Liver (tissue), 9 donors: ENCODE measurements around the gene FMR1. TPM values are rescaled to one million over a fixed set of nuclear protein-coding genes. Genes with fewer than 3 reads are reported as not detected.

Experiments
- DNase-seq: peaks from one replicate; pipeline ENCODE4 v3.0.0-alpha.2; 2017; ENCODE audit warnings: low spot score
- H3K27ac ChIP-seq, 2 donors: one replicate each; pipeline ENCODE4 v1.7.0; 2013; ENCODE audit warnings: inconsistent platforms in 2 of 2, low read length in 2 of 2, control low read depth in 1 of 2, low read depth in 1 of 2, mild to moderate bottlenecking in 1 of 2
- H3K27me3 ChIP-seq, 4 donors: one replicate each; pipeline versions ENCODE4 v1.6.1 to v1.7.0; 2013; ENCODE audit warnings: low read length in 3 of 4, inconsistent platforms in 1 of 4, mild to moderate bottlenecking in 1 of 4, moderate library complexity in 1 of 4; ENCODE audit not compliant: control insufficient read depth in 4 of 4, insufficient read depth in 4 of 4
- H3K36me3 ChIP-seq, 4 donors: one replicate each; pipeline versions ENCODE4 v1.6.1 to v1.7.0; 2013; ENCODE audit warnings: low read length in 3 of 4, mild to moderate bottlenecking in 3 of 4, low read depth in 1 of 4, moderate library complexity in 1 of 4; ENCODE audit not compliant: control insufficient read depth in 4 of 4, insufficient read depth in 3 of 4
- H3K4me1 ChIP-seq, 4 donors: one replicate each; pipeline versions ENCODE4 v1.6.1 to v1.7.0; 2013; ENCODE audit warnings: low read length in 3 of 4, mild to moderate bottlenecking in 3 of 4, moderate library complexity in 1 of 4; ENCODE audit not compliant: control insufficient read depth in 4 of 4, insufficient read depth in 4 of 4
- H3K4me3 ChIP-seq, 3 donors: one replicate each; pipeline versions ENCODE4 v1.6.1 to v1.7.0; 2013; ENCODE audit warnings: low read length in 3 of 3, control low read depth in 1 of 3, low read depth in 1 of 3, mild to moderate bottlenecking in 1 of 3
- H3K9ac ChIP-seq, 2 donors: one replicate each; pipeline ENCODE4 v1.7.0; 2013; ENCODE audit warnings: low read length in 2 of 2, mild to moderate bottlenecking in 2 of 2, moderate library complexity in 2 of 2, control low read depth in 1 of 2, low read depth in 1 of 2
- H3K9me3 ChIP-seq, 4 donors: one replicate each; pipeline versions ENCODE4 v1.6.1 to v1.7.0; 2013; ENCODE audit warnings: low read length in 3 of 4; ENCODE audit not compliant: control insufficient read depth in 4 of 4
- EGR1 ChIP-seq, 2 donors: IDR thresholded peaks; 2 replicates each; pipeline ENCODE4 v1.6.1; 2016 to 2018; ENCODE audit warnings: antibody characterized with exemption in 2 of 2, low read depth in 2 of 2
- GABPA ChIP-seq, 2 donors: IDR thresholded peaks in 1 of 2; conservative IDR thresholded peaks in 1 of 2; 2 replicates each; pipeline ENCODE4 v1.6.1; 2016; ENCODE audit warnings: antibody characterized with exemption in 2 of 2, mild to moderate bottlenecking in 1 of 2, moderate library complexity in 1 of 2
- HNF4A ChIP-seq, 2 donors: conservative IDR thresholded peaks; 2 replicates each; pipeline ENCODE4 v1.6.1; 2016; ENCODE audit warnings: antibody characterized with exemption in 2 of 2, mild to moderate bottlenecking in 2 of 2
- JUND ChIP-seq, 2 donors: IDR thresholded peaks; 2 replicates each; pipeline ENCODE4 v1.6.1; 2016; ENCODE audit warnings: antibody characterized with exemption in 2 of 2
- NR2F2 ChIP-seq: IDR thresholded peaks from 2 replicates; pipeline ENCODE4 v1.6.1; 2016; ENCODE audit warnings: antibody characterized with exemption
- RAD21 ChIP-seq, 2 donors: IDR thresholded peaks; 2 replicates each; pipeline ENCODE4 v1.6.1; 2016; ENCODE audit warnings: antibody characterized with exemption in 2 of 2, mild to moderate bottlenecking in 2 of 2
- RXRA ChIP-seq, 2 donors: IDR thresholded peaks; 2 replicates each; pipeline ENCODE4 v1.6.1; 2017 to 2018; ENCODE audit warnings: antibody characterized with exemption in 2 of 2, mild to moderate bottlenecking in 1 of 2
- TAF1 ChIP-seq: conservative IDR thresholded peaks from 2 replicates; pipeline ENCODE4 v1.6.1; 2016; ENCODE audit warnings: antibody characterized with exemption, mild to moderate bottlenecking
- YY1 ChIP-seq: IDR thresholded peaks from 2 replicates; pipeline ENCODE4 v1.6.1; 2016; ENCODE audit warnings: antibody characterized with exemption, mild to moderate bottlenecking
- WGBS: extraction: QIAGEN DNeasy Blood & Tissue Kit; methylation state at CpG from one replicate; pipeline ENCODE4 v1.1.7; 2013; 5-methylcytosine and 5-hydroxymethylcytosine counted together
- polyA plus RNA-seq, 2 donors: library from polyadenylated mRNA; stranded (reverse) in 1 of 2; unstranded in 1 of 2; fragments of 200-250 nt in 1 of 2; fragments of >200 nt in 1 of 2; fragmentation: Nextera tagmentation in 1 of 2; extraction: Ambion mirVana in 1 of 2; gene quantifications; one replicate each; pipeline versions ENCODE4 v1.2.1 to v1.2.3, GENCODE V29; 2013 to 2015
- total RNA-seq, 2 donors: library from RNA; depleted of rRNA; stranded (reverse); fragments of >200 nt; gene quantifications; one replicate each; pipeline ENCODE4 v1.2.3, GENCODE V29; 2014
- TF ChIP-seq, protein P1 (sequence below): IDR thresholded peaks from 2 replicates; pipeline ENCODE4 v1.6.1; 2016; ENCODE audit warnings: antibody characterized with exemption, mild to moderate bottlenecking
- TF ChIP-seq, protein P2 (sequence below): IDR thresholded peaks from 2 replicates; pipeline ENCODE4 v1.6.1; 2016; ENCODE audit warnings: antibody characterized with exemption
- donor health status: healthy.
- donor health status: healthy.
- donor health status: healthy.
- donor health status: healthy.
- donor health status: healthy.

FMR1 gene
- total and polyA plus RNA-seq, 4 donors = 10.9 to 29.4 (median 16.8) TPM

DNA sequence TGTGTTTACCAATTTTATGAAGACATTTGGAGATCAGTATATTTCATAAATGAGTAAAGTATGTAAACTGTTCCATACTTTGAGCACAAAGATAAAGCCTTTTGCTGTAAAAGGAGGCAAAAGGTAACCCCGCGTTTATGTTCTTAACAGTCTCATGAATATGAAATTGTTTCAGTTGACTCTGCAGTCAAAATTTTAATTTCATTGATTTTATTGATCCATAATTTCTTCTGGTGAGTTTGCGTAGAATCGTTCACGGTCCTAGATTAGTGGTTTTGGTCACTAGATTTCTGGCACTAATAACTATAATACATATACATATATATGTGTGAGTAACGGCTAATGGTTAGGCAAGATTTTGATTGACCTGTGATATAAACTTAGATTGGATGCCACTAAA lies 1.9 kb downstream of the FMR1 start:
- H3K4me3 ChIP-seq = peak overlapping the region in 2 of 3 donors; percentile 68 to 86
- DNase-seq = no peak
- peak overlapping the region in 1 of 2 donors; percentile 87 for H3K27ac ChIP-seq
- H3K4me1 ChIP-seq = peaks cover 0 to 15% (median 6%) of the 10 kb centered on the region in 4 donors
- TF ChIP-seq JUND (IDR thresholded peaks at IDR 0.05) (no peak), NR2F2 (no peak), HNF4A (conservative IDR thresholded peaks at IDR 0.05) (no peak)
- no peaks in the 10 kb centered on the region for H3K9me3 ChIP-seq
- 22% methylated on average over 6 of the region's 6 CpGs for WGBS
- no peaks in the 10 kb centered on the region for H3K27me3 ChIP-seq
- H3K9ac ChIP-seq = peak overlapping the region in 1 of 2 donors; percentile 66
- no peaks in the 10 kb centered on the region for H3K36me3 ChIP-seq

DNA sequence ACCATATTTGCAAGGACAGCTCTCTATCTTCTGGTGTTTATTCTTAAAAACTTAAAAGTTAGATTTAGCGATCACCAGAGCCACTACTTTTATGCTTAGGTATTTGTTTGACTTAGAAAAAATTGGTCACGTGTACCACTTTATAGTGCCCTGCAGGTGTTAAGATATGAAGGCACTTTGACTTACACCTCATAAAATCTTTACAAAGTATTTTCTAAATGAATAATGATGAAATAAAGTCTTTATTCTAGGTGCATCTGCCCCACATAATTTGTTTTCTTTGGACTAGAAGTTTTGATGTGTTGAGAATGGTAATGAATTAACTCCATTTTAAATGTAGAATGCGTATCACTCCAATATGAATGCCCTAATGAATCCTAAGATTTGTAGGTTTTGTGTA lies 2.9 kb downstream of the FMR1 start:
- no peaks in the 10 kb centered on the region for H3K27me3 ChIP-seq
- H3K4me3 ChIP-seq = no peak overlapping the region
- 42% methylated on average over 3 of the region's 3 CpGs for WGBS
- H3K9ac ChIP-seq = peak overlapping the region in 1 of 2 donors; percentile 13
- no peak for DNase-seq
- TF ChIP-seq, protein P1, sequence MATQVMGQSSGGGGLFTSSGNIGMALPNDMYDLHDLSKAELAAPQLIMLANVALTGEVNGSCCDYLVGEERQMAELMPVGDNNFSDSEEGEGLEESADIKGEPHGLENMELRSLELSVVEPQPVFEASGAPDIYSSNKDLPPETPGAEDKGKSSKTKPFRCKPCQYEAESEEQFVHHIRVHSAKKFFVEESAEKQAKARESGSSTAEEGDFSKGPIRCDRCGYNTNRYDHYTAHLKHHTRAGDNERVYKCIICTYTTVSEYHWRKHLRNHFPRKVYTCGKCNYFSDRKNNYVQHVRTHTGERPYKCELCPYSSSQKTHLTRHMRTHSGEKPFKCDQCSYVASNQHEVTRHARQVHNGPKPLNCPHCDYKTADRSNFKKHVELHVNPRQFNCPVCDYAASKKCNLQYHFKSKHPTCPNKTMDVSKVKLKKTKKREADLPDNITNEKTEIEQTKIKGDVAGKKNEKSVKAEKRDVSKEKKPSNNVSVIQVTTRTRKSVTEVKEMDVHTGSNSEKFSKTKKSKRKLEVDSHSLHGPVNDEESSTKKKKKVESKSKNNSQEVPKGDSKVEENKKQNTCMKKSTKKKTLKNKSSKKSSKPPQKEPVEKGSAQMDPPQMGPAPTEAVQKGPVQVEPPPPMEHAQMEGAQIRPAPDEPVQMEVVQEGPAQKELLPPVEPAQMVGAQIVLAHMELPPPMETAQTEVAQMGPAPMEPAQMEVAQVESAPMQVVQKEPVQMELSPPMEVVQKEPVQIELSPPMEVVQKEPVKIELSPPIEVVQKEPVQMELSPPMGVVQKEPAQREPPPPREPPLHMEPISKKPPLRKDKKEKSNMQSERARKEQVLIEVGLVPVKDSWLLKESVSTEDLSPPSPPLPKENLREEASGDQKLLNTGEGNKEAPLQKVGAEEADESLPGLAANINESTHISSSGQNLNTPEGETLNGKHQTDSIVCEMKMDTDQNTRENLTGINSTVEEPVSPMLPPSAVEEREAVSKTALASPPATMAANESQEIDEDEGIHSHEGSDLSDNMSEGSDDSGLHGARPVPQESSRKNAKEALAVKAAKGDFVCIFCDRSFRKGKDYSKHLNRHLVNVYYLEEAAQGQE = no peak
- TF ChIP-seq GABPA (IDR thresholded peaks at IDR 0.05 in 1 of 2, conservative IDR thresholded peaks at IDR 0.05 in 1 of 2) = no peak
- H3K9me3 ChIP-seq = no peaks in the 10 kb centered on the region
- peaks cover 0 to 11% (median 6%) of the 10 kb centered on the region in 4 donors for H3K4me1 ChIP-seq
- no peaks in the 10 kb centered on the region for H3K36me3 ChIP-seq
- H3K27ac ChIP-seq = no peak overlapping the region

DNA sequence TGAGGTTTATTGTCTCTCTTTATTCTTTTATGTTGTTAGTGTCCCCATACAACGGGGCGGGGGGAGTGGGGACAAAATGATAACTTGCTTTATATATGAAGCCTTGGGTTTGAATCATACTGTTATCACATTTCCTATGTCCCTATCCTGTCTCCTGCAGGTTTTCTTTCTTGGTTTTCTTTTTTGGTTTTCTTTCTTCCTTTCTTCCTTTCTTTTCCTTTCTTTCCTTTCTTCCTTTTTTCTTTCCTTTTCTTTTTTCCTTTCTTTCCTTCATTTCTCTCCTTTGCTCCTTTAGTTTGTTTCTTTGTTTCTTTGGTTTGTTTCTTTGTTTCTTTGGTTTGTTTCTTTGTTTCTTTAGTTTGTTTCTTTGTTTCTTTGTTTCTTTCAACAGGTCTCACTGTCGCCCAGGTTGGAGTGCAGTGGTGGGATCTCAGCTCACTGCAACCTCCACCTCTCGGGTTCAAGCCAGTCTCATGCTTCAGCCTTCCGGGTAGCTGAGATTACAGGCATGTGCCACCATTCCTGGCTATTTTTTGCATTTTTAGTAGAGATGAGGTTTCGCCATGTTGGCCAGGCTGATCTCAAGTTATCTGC lies 4.8 kb downstream of the FMR1 start:
- no peaks in the 10 kb centered on the region for H3K36me3 ChIP-seq
- TF ChIP-seq YY1 = no peak
- DNase-seq = no peak
- H3K9ac ChIP-seq = no peak overlapping the region
- H3K27me3 ChIP-seq = no peaks in the 10 kb centered on the region
- H3K4me1 ChIP-seq = peaks cover 0 to 10% (median 6%) of the 10 kb centered on the region in 4 donors
- H3K27ac ChIP-seq = no peak overlapping the region
- H3K9me3 ChIP-seq = no peaks in the 10 kb centered on the region
- no peak overlapping the region for H3K4me3 ChIP-seq
- WGBS = 86% methylated on average over 6 of the region's 6 CpGs

DNA sequence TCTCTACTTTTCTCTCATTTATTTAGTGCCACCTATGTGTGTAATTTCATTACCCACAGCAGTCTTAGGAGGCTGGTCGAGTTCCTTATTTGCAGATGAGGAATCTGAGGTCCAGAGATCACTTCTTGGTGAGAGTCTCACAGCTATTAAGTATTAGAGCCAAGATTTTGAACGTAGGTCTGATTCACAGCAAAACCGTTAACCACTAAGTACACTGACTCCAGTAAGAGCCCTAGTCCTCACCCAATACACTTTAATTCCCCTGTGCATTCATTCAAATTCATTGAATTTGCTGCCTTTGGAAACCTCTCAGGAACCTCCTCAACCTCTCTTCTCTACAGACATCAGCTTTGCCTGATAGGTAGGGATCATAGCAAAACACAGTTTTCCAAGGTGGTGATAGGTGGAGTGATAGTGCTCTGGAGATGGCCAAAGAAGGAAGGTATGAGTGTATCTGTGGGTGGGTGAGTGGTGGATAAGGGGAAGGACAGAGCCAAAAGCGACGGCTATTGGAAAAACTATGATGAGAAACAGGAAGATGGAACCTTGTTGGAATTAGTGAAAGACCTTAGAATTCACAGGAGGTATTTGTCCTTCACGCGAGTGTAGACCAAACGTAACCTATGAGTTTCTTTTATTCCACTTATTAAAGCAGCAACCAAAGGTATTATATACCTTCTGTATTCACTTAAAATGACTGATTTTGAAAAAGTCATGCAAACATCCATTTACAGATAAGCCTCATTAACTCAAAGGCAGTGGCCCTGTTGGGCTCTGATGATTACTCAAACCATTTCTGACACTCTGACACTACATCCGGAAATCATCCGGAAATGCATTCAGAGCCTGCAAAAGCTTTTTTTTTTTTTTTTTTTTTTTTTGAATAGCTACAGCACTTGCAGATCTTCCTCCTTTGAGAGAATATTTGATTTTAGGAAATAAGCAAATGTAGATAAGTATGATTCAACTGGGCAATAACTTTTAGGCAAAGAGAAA lies 6.3 kb downstream of the FMR1 start:
- WGBS = 59% methylated on average over 10 of the region's 10 CpGs
- TF ChIP-seq GABPA (IDR thresholded peaks at IDR 0.05 in 1 of 2, conservative IDR thresholded peaks at IDR 0.05 in 1 of 2) = peak in 1 of 2 donors; percentile 42
- TF ChIP-seq TAF1 = no peak
- TF ChIP-seq EGR1 (IDR thresholded peaks at IDR 0.05; ENCODE audit: low read depth in 2 of 2) = no peak
- TF ChIP-seq, protein P2, sequence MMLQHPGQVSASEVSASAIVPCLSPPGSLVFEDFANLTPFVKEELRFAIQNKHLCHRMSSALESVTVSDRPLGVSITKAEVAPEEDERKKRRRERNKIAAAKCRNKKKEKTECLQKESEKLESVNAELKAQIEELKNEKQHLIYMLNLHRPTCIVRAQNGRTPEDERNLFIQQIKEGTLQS = no peak
- no peak for TF ChIP-seq JUND (IDR thresholded peaks at IDR 0.05)
- no peak for TF ChIP-seq RXRA (IDR thresholded peaks at IDR 0.05)
- TF ChIP-seq, protein P1 = no peak
- no peak for TF ChIP-seq RAD21 (IDR thresholded peaks at IDR 0.05)

More for the DNA sequence above, 6.3 kb downstream of the FMR1 start:
- H3K27ac ChIP-seq = no peak overlapping the region
- H3K4me3 ChIP-seq = no peak overlapping the region
- H3K9me3 ChIP-seq = no peaks in the 10 kb centered on the region
- DNase-seq = no peak
- H3K9ac ChIP-seq = no peak overlapping the region
- no peaks in the 10 kb centered on the region for H3K36me3 ChIP-seq
- no peaks in the 10 kb centered on the region for H3K27me3 ChIP-seq
- peaks cover 0 to 10% (median 6%) of the 10 kb centered on the region in 4 donors for H3K4me1 ChIP-seq
